Neuron (in vitro differentiated cells): Measurements from ENCODE around the gene LTB4R.

Experiments
- H2AFZ ChIP-seq: one replicate; pipeline ENCODE4 v1.6.1; 2013; ENCODE audit warnings: low read depth, mild to moderate bottlenecking, inconsistent platforms, low read length, moderate library complexity
- H3K27me3 ChIP-seq: one replicate; pipeline ENCODE4 v1.6.1; 2013; ENCODE audit warnings: low read length; ENCODE audit not compliant: insufficient read depth
- H3K36me3 ChIP-seq: one replicate; pipeline ENCODE4 v1.6.1; 2013; ENCODE audit warnings: low read length; ENCODE audit not compliant: insufficient read depth
- H3K4me1 ChIP-seq: one replicate; pipeline ENCODE4 v1.6.1; 2013; ENCODE audit warnings: low read length; ENCODE audit not compliant: insufficient read depth
- H3K4me3 ChIP-seq: 2 replicates; pipeline ENCODE4 v1.5.1; 2013; ENCODE audit warnings: mild to moderate bottlenecking, low read length, moderate library complexity
- H3K9me3 ChIP-seq: one replicate; pipeline ENCODE4 v1.6.1; 2013; ENCODE audit warnings: low read length

Gene LTB4R

GRCh38 chr14:24310646-24311604 lies at the start of gene LTB4R:
TSS of gene LTB4R (plus strand) at chr14:24311502. CDS start at chr14:24315652, 4,150 bp downstream.
- H3K27me3 ChIP-seq = no peaks in the 10 kb centered on the region
- H2AFZ ChIP-seq = no peak within 1 kb of the TSS
- H3K4me1 ChIP-seq = no peaks in the 10 kb centered on the region
- no peaks in the 10 kb centered on the region for H3K9me3 ChIP-seq
- H3K36me3 ChIP-seq = peaks cover 26% of the 10 kb centered on the region
- no peak within 1 kb of the TSS for H3K4me3 ChIP-seq

- no peaks in the 10 kb centered on the region for H3K4me1 ChIP-seq
- no peak overlapping the region for H2AFZ ChIP-seq
- H3K9me3 ChIP-seq = no peaks in the 10 kb centered on the region
- no peak overlapping the region for H3K4me3 ChIP-seq
- H3K36me3 ChIP-seq = peaks cover 7% of the 10 kb centered on the region
- no peaks in the 10 kb centered on the region for H3K27me3 ChIP-seq
These were observed 49.4 kb upstream of the LTB4R start for GRCh38 chr14:24261969-24262327.

GRCh38 chr14:24262821-24263733 lies 48.2 kb upstream of the LTB4R start, which contains the start of gene TGM1:
TSS of gene TGM1 (minus strand) at chr14:24263177. CDS start at chr14:24262352, 825 bp downstream.
- Histone ChIP-seq H3K9me3 (no peaks in the 10 kb centered on the region), H3K4me1 (no peaks in the 10 kb centered on the region), H3K36me3 (peaks cover 11% of the 10 kb centered on the region), H3K27me3 (no peaks in the 10 kb centered on the region), H2AFZ (no peak within 1 kb of the TSS), H3K4me3 (no peak within 1 kb of the TSS)

- H2AFZ ChIP-seq = no peak overlapping the region
- peaks cover 11% of the 10 kb centered on the region for H3K36me3 ChIP-seq
- no peaks in the 10 kb centered on the region for H3K4me1 ChIP-seq
- no peak overlapping the region for H3K4me3 ChIP-seq
- no peaks in the 10 kb centered on the region for H3K9me3 ChIP-seq
- no peaks in the 10 kb centered on the region for H3K27me3 ChIP-seq
These were observed 47.5 kb upstream of the LTB4R start for GRCh38 chr14:24263848-24264247.

GRCh38 chr14:24264298-24264697 lies 47.0 kb upstream of the LTB4R start:
- Histone ChIP-seq H3K4me3 (no peak overlapping the region), H3K4me1 (no peaks in the 10 kb centered on the region), H3K9me3 (no peaks in the 10 kb centered on the region), H3K27me3 (no peaks in the 10 kb centered on the region), H2AFZ (no peak overlapping the region), H3K36me3 (peaks cover 11% of the 10 kb centered on the region)

- no peak overlapping the region for H3K4me3 ChIP-seq
- no peaks in the 10 kb centered on the region for H3K9me3 ChIP-seq
- H3K4me1 ChIP-seq = peaks cover 3% of the 10 kb centered on the region
- no peaks in the 10 kb centered on the region for H3K27me3 ChIP-seq
- H3K36me3 ChIP-seq = peaks cover 11% of the 10 kb centered on the region
- H2AFZ ChIP-seq = no peak overlapping the region
These were observed 44.7 kb upstream of the LTB4R start for GRCh38 chr14:24266344-24267244.

GRCh38 chr14:24267516-24267915 lies 43.8 kb upstream of the LTB4R start:
- no peak overlapping the region for H3K4me3 ChIP-seq

GRCh38 chr14:24268225-24268624 lies 43.1 kb upstream of the LTB4R start:
- Histone ChIP-seq H3K27me3 (no peaks in the 10 kb centered on the region), H3K9me3 (no peaks in the 10 kb centered on the region)

More at GRCh38 chr14:24267516-24267915, 43.8 kb upstream of the LTB4R start:
- Histone ChIP-seq H3K27me3 (no peaks in the 10 kb centered on the region), H3K9me3 (no peaks in the 10 kb centered on the region), H3K36me3 (peaks cover 11% of the 10 kb centered on the region), H3K4me1 (peaks cover 9% of the 10 kb centered on the region), H2AFZ (no peak overlapping the region)

GRCh38 chr14:24269368-24269767 lies 41.9 kb upstream of the LTB4R start:
- H3K27me3 ChIP-seq = no peaks in the 10 kb centered on the region
- no peak overlapping the region for H3K4me3 ChIP-seq
- peaks cover 9% of the 10 kb centered on the region for H3K4me1 ChIP-seq
- no peak overlapping the region for H2AFZ ChIP-seq
- peaks cover 11% of the 10 kb centered on the region for H3K36me3 ChIP-seq
- H3K9me3 ChIP-seq = no peaks in the 10 kb centered on the region

More at GRCh38 chr14:24268225-24268624, 43.1 kb upstream of the LTB4R start:
- H2AFZ ChIP-seq = no peak overlapping the region
- peaks cover 9% of the 10 kb centered on the region for H3K4me1 ChIP-seq
- no peak overlapping the region for H3K4me3 ChIP-seq
- peaks cover 11% of the 10 kb centered on the region for H3K36me3 ChIP-seq

GRCh38 chr14:24269910-24270536 lies 41.3 kb upstream of the LTB4R start:
- Histone ChIP-seq H3K36me3 (peaks cover 11% of the 10 kb centered on the region), H3K27me3 (no peaks in the 10 kb centered on the region), H3K4me3 (no peak overlapping the region), H3K4me1 (peaks cover 9% of the 10 kb centered on the region), H2AFZ (no peak overlapping the region), H3K9me3 (no peaks in the 10 kb centered on the region)

GRCh38 chr14:24270537-24271133 lies 40.7 kb upstream of the LTB4R start:
- no peaks in the 10 kb centered on the region for H3K9me3 ChIP-seq
- no peaks in the 10 kb centered on the region for H3K27me3 ChIP-seq
- peaks cover 9% of the 10 kb centered on the region for H3K4me1 ChIP-seq
- H3K4me3 ChIP-seq = peak overlapping the region; percentile 88
- peaks cover 11% of the 10 kb centered on the region for H3K36me3 ChIP-seq
- H2AFZ ChIP-seq = peak overlapping the region; percentile 80
